B cell (primary cell): ENCODE results near the gene ATP9B.

Experiments
- EZH2 ChIP-seq: IDR thresholded peaks from 2 replicates; pipeline ENCODE4 v1.6.1; 2012; ENCODE audit warnings: borderline replicate concordance, low read depth, mild to moderate bottlenecking, moderate library complexity, low read length; ENCODE audit not compliant: insufficient read depth, poor library complexity, severe bottlenecking
- TF ChIP-seq, protein P1 (sequence below): fragments of 200-600 bp; IDR thresholded peaks from one replicate; pipeline ENCODE4 v1.8.0; 2022; ENCODE audit warnings: antibody characterized with exemption, mild to moderate bottlenecking

DNA sequence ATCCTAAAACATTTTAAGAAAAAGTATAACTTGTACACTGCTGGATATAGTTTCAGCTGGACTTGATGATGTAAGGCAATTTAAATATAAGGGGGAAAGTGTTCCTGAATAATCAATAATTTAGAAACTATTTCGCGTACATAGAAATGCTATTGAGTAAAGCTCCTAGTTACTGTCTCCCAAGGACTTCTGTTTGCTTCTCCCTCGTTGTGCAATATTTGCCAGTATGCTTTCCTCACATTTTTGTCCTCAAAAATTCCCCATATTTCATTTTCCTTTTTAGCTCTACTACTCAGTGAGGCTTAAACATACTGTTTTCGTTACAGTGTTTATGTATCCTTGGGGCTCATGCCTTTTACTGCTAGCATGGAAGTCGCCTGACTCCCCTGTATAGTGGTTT lies 36.9 kb downstream of the ATP9B start:
- TF ChIP-seq, protein P1, sequence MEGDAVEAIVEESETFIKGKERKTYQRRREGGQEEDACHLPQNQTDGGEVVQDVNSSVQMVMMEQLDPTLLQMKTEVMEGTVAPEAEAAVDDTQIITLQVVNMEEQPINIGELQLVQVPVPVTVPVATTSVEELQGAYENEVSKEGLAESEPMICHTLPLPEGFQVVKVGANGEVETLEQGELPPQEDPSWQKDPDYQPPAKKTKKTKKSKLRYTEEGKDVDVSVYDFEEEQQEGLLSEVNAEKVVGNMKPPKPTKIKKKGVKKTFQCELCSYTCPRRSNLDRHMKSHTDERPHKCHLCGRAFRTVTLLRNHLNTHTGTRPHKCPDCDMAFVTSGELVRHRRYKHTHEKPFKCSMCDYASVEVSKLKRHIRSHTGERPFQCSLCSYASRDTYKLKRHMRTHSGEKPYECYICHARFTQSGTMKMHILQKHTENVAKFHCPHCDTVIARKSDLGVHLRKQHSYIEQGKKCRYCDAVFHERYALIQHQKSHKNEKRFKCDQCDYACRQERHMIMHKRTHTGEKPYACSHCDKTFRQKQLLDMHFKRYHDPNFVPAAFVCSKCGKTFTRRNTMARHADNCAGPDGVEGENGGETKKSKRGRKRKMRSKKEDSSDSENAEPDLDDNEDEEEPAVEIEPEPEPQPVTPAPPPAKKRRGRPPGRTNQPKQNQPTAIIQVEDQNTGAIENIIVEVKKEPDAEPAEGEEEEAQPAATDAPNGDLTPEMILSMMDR = no peak
- TF ChIP-seq EZH2 = no peak
